Aorta (tissue), 5 donors: ENCODE data around the gene SPCS3. TPM values are rescaled to one million over a fixed set of nuclear protein-coding genes. Genes with fewer than 3 reads are reported as not detected.
"Not testable (repeated sequence)": the region's sequence is repeated elsewhere in the genome, so short reads cannot be mapped to it uniquely, and the experiment has no call there.

Experiments
- ATAC-seq: fragments of 200-7000 bp; cut with Tn5 transposase; one replicate; pipeline ENCODE4 v1.9.1; 2022; ENCODE audit warnings: moderate library complexity; ENCODE audit not compliant: low FRiP score
- DNase-seq, 2 donors: peaks; one replicate each; pipeline ENCODE4 v3.0.0-alpha.2; 2020
- H3K27ac ChIP-seq, 2 donors: one replicate each; pipeline ENCODE4 v1.5.1; 2013; ENCODE audit warnings: low read length in 2 of 2, mild to moderate bottlenecking in 2 of 2, moderate library complexity in 2 of 2, control low read depth in 1 of 2, inconsistent platforms in 1 of 2, low read depth in 1 of 2
- H3K27me3 ChIP-seq, 2 donors: one replicate each; pipeline ENCODE4 v1.6.1; 2013; ENCODE audit warnings: control low read depth in 1 of 2, low read length in 1 of 2, mild to moderate bottlenecking in 1 of 2, moderate library complexity in 1 of 2; ENCODE audit not compliant: insufficient read depth in 2 of 2, control insufficient read depth in 1 of 2
- H3K36me3 ChIP-seq, 2 donors: one replicate each; pipeline ENCODE4 v1.6.1; 2013; ENCODE audit warnings: control low read depth in 1 of 2, low read length in 1 of 2, mild to moderate bottlenecking in 1 of 2; ENCODE audit not compliant: insufficient read depth in 2 of 2, control insufficient read depth in 1 of 2
- H3K4me1 ChIP-seq, 2 donors: one replicate each; pipeline ENCODE4 v1.6.1; 2013; ENCODE audit warnings: low read length in 2 of 2, control low read depth in 1 of 2, mild to moderate bottlenecking in 1 of 2, moderate library complexity in 1 of 2; ENCODE audit not compliant: insufficient read depth in 2 of 2, control insufficient read depth in 1 of 2
- H3K4me3 ChIP-seq, 2 donors: one replicate each; pipeline ENCODE4 v1.5.1; 2013; ENCODE audit warnings: low read length in 2 of 2, control low read depth in 1 of 2, mild to moderate bottlenecking in 1 of 2
- H3K9me3 ChIP-seq: one replicate; pipeline ENCODE4 v1.6.1; 2013; ENCODE audit warnings: mild to moderate bottlenecking, low read length; ENCODE audit not compliant: control insufficient read depth
- WGBS, 2 donors: extraction: QIAGEN DNeasy Blood & Tissue Kit; methylation state at CpG; one replicate each; pipeline ENCODE4 v1.1.7; 2013; 5-methylcytosine and 5-hydroxymethylcytosine counted together
- intact Hi-C, 2 donors: fragments of 100-400 bp; cut with DNase I; formaldehyde crosslinking; loops; one replicate each; pipeline versions ENCODE4 v1.14.2 to v1.15.0; 2022
- polyA plus RNA-seq, 2 donors: library from polyadenylated mRNA; stranded (reverse); fragments of 200-250 nt; gene quantifications; one replicate each; pipeline ENCODE4 v1.2.3, GENCODE V29; 2013
- total RNA-seq, 2 donors: library from RNA; stranded (reverse); fragmentation: NEBNext Ultra II Directional; extraction: Animal tissue kit (Norgen Biotek cat#: 25700); gene quantifications; one replicate each; pipeline ENCODE4 v1.2.1, GENCODE V29; 2021
- donor health status: healthy with polysubstance abuse.
- donor health status: Bipolar disorder and iron deficiency.
- donor health status: DM: no; HTN: no; CAD: no.
- donor health status: DM: no; HTN: no; CAD: no.
- donor health status: DM: yes; HTN: yes; CAD: no.

The SPCS3 gene
- total and polyA plus RNA-seq, 4 donors = 25.2 to 168 (median 76.3) TPM

DNA sequence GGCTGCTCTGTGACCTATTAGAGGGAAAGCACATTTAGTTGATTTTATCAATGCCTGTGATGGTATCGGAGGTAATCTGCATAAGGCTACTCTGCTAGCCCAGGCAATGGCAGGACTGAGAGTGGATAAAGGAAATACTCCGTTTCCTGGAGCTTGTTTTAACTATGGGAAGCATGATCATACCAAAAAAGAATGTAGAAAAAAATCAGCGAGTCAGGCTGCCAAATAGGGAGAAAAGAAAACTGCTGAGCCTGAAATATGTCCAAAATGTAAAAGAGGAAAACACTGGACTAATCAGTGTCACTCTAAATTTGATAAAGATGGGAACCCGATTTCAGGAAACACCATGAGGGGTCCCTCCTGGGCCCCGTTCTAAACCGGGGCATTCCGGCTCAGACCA, 25.6 kb downstream of the SPCS3 start:
- not testable (repeated sequence) for H3K27ac ChIP-seq, DNase-seq, H3K4me1 ChIP-seq, H3K36me3 ChIP-seq, ATAC-seq, H3K27me3 ChIP-seq, H3K9me3 ChIP-seq
- 2 to 4% methylated on average over 7 of the region's 7 CpGs for WGBS, 2 donors
- intact Hi-C loops = loop anchor here (2.0 to 10.0 kb wide), 2 partner anchors 309 to 401 kb away; no protein-coding TSS in a partner anchor
- peak overlapping the region in 1 of 2 donors; percentile 12 for H3K4me3 ChIP-seq

- intact Hi-C loops = loop anchor here in 1 of 2 donors (10.0 kb wide), 1 partner anchor 402 kb away; no protein-coding TSS in a partner anchor
- not testable (repeated sequence) for H3K4me1 ChIP-seq
- 90% methylated on average over 2 of the region's 2 CpGs for WGBS, 2 donors
Observed at GRCh38 chr4:176346836-176347235, 27.1 kb downstream of the SPCS3 start.

GRCh38 chr4:176350671-176351070, 30.9 kb downstream of the SPCS3 start:
- no peaks in the 10 kb centered on the region for H3K27me3 ChIP-seq
- H3K36me3 ChIP-seq = no peaks in the 10 kb centered on the region
- intact Hi-C loops = no loop called here
- ATAC-seq = no peak
- H3K4me3 ChIP-seq = no peak overlapping the region
- WGBS, 2 donors = 97 to 99% methylated on average over 5 of the region's 5 CpGs
- no peak for DNase-seq
- no peaks in the 10 kb centered on the region for H3K9me3 ChIP-seq
- H3K4me1 ChIP-seq = no peaks in the 10 kb centered on the region
- H3K27ac ChIP-seq = no peak overlapping the region

More at GRCh38 chr4:176346836-176347235, 27.1 kb downstream of the SPCS3 start:
- H3K9me3 ChIP-seq, DNase-seq, H3K27me3 ChIP-seq, H3K4me3 ChIP-seq, H3K27ac ChIP-seq, H3K36me3 ChIP-seq, ATAC-seq: not testable (repeated sequence)

GRCh38 chr4:176354884-176355283, 35.1 kb downstream of the SPCS3 start:
- Histone ChIP-seq H3K4me3 (no peak overlapping the region), H3K27me3 (no peaks in the 10 kb centered on the region), H3K4me1 (no peaks in the 10 kb centered on the region), H3K36me3 (no peaks in the 10 kb centered on the region), H3K9me3 (no peaks in the 10 kb centered on the region), H3K27ac (no peak overlapping the region)
- no peak for ATAC-seq
- intact Hi-C loops = no loop called here
- 56 to 62% methylated on average over 1 of the region's 1 CpG for WGBS, 2 donors
- DNase-seq = no peak

DNA sequence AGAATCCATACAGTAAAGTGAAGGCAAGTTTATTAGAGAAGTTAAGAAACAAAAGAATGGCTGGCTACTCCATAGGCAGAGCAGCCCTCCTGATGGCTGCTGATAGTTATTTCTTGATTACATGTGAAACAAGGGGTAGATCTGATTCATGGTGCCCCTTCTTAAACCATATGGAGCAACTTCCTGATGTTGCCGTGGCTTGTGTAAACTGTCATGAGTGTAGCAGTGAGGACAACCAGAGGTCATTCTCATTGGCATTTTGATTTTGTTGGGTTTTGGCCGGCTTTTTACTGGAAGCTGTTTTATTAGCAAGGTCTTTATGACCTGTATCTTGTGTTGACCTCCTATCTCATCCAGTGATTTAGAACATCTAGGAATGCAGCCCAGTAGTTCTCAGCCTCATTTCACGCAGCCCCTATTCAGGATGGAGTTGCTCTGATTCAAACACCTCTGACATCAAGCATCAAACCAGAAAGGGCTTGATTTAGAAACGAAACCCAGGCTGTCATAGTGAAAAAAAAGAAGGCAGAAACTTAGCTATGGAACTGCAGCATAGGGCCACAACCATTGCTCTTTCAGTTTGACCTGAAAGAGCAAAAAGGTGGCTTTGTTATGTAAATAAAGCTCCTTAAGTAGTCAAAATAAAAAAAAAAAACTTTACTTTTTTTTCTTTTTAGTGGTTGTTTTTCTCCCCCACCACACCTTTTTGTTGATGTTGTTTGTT, 37.8 kb downstream of the SPCS3 start:
- intact Hi-C loops = no loop called here
- H3K9me3 ChIP-seq = no peaks in the 10 kb centered on the region
- 62 to 72% methylated on average over 4 of the region's 4 CpGs for WGBS, 2 donors
- H3K27me3 ChIP-seq = no peaks in the 10 kb centered on the region
- no peaks in the 10 kb centered on the region for H3K36me3 ChIP-seq
- H3K4me1 ChIP-seq = no peaks in the 10 kb centered on the region
- no peak for ATAC-seq
- no peak overlapping the region for H3K4me3 ChIP-seq
- DNase-seq = no peak
- no peak overlapping the region for H3K27ac ChIP-seq

- Histone ChIP-seq H3K27me3 (no peaks in the 10 kb centered on the region), H3K9me3 (no peaks in the 10 kb centered on the region), H3K4me1 (no peaks in the 10 kb centered on the region), H3K4me3 (no peak overlapping the region), H3K36me3 (no peaks in the 10 kb centered on the region), H3K27ac (no peak overlapping the region)
- intact Hi-C loops = no loop called here
- ATAC-seq (no peak), DNase-seq (no peak)
- WGBS, 2 donors = 94 to 97% methylated on average over 3 of the region's 3 CpGs
Observed at GRCh38 chr4:176358083-176358469, 38.3 kb downstream of the SPCS3 start.

DNA sequence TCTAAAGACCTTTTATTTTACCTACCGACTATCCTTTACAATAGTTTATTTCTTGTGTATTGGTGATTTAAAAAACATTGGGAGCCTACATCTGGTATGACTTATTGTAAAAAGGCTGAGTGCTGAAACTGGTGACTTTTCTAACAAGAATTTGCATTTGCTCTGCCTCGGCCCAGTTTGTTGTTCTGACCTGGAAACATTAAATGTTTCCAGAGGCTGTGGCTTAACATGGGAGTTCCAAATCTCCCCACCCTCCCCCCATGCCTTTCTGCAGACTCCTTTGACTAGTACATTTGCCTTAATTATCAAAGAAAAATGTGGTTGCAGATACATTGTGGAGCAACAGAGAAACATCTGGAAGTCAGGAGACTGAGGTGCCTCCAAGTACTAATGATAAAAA, 39.8 kb downstream of the SPCS3 start:
- no peaks in the 10 kb centered on the region for H3K9me3 ChIP-seq
- H3K36me3 ChIP-seq = no peaks in the 10 kb centered on the region
- H3K4me3 ChIP-seq = no peak overlapping the region
- no peak overlapping the region for H3K27ac ChIP-seq
- 41 to 48% methylated on average over 2 of the region's 2 CpGs for WGBS, 2 donors
- H3K4me1 ChIP-seq = no peaks in the 10 kb centered on the region
- DNase-seq (no peak), ATAC-seq (no peak)
- intact Hi-C loops = no loop called here
- no peaks in the 10 kb centered on the region for H3K27me3 ChIP-seq

GRCh38 chr4:176360446-176360845, 40.7 kb downstream of the SPCS3 start:
- Histone ChIP-seq H3K27me3 (no peaks in the 10 kb centered on the region), H3K4me3 (no peak overlapping the region), H3K36me3 (no peaks in the 10 kb centered on the region), H3K27ac (no peak overlapping the region), H3K9me3 (no peaks in the 10 kb centered on the region), H3K4me1 (no peaks in the 10 kb centered on the region)
- DNase-seq (no peak), ATAC-seq (no peak)
- intact Hi-C loops = no loop called here

GRCh38 chr4:176363072-176363471, 43.3 kb downstream of the SPCS3 start:
- WGBS, 2 donors = 64 to 75% methylated on average over 1 of the region's 1 CpG
- intact Hi-C loops = no loop called here
- no peaks in the 10 kb centered on the region for H3K4me1 ChIP-seq
- H3K27ac ChIP-seq = no peak overlapping the region
- no peaks in the 10 kb centered on the region for H3K9me3 ChIP-seq
- DNase-seq (no peak), ATAC-seq (no peak)
- no peaks in the 10 kb centered on the region for H3K36me3 ChIP-seq
- H3K4me3 ChIP-seq = no peak overlapping the region
- no peaks in the 10 kb centered on the region for H3K27me3 ChIP-seq
